ENCODE measurements around the gene FAM163A. TPM values are rescaled to one million over a fixed set of nuclear protein-coding genes. Genes with fewer than 3 reads are reported as not detected.

FAM163A gene
- total RNA-seq, 1 donor from 2014 or later, result 1.4 TPM

DNA sequence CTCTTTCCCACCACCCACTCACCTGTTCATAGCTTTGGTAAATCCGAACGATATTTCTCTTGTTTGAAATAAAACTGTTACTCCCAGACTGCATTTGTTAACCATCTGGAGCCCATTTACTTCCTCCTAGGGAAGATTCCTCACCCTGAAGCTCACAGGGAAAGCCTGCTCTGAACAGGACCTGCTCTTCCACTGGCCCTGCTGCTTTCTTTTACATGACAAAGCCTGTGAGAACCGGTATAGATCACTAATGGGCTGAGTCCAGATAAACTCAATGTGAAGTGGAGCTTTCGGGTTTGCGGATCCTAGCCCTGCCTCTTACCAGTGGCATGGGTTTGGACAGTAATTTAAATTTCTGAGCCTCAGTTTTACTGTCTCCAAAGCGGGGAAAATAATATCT, 45.2 kb downstream of the FAM163A start:
- no peaks in the 10 kb centered on the region for H3K9me3 Mint-ChIP-seq
- no peak overlapping the region for H3K27ac Mint-ChIP-seq
- DNase-seq (ENCODE audit: extremely low spot score, unreplicated experiment), result no peak
- no peaks in the 10 kb centered on the region for H3K36me3 Mint-ChIP-seq
- peak overlapping the region; percentile 45 for H3K4me3 Mint-ChIP-seq
- TF ChIP-seq, protein P1, sequence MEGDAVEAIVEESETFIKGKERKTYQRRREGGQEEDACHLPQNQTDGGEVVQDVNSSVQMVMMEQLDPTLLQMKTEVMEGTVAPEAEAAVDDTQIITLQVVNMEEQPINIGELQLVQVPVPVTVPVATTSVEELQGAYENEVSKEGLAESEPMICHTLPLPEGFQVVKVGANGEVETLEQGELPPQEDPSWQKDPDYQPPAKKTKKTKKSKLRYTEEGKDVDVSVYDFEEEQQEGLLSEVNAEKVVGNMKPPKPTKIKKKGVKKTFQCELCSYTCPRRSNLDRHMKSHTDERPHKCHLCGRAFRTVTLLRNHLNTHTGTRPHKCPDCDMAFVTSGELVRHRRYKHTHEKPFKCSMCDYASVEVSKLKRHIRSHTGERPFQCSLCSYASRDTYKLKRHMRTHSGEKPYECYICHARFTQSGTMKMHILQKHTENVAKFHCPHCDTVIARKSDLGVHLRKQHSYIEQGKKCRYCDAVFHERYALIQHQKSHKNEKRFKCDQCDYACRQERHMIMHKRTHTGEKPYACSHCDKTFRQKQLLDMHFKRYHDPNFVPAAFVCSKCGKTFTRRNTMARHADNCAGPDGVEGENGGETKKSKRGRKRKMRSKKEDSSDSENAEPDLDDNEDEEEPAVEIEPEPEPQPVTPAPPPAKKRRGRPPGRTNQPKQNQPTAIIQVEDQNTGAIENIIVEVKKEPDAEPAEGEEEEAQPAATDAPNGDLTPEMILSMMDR (conservative IDR thresholded peaks at IDR 0.05), result no peak
- peaks cover 5% of the 10 kb centered on the region for H3K27me3 Mint-ChIP-seq
- H3K4me1 Mint-ChIP-seq (ENCODE audit: unreplicated experiment), result peaks cover 18% of the 10 kb centered on the region

DNA sequence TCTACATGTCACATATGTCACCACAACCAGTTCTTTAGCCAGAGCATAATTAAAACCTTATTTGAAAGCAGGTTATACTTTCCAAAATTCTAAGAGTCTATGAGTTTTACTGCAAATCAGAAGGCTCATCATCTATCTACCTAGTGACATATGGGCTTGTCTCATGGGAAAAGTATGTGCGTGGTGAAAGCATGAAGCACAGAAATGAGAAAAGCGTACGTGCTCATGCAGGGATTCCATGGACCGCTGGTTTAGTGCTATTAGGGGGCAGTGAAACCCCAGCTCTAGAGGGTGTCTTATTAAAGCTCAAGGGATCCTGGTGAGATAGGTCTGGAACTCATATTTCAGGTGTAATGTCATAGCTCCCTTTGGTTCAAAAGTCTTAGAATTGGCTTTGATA, 50.2 kb downstream of the FAM163A start:
- H3K36me3 Mint-ChIP-seq, result no peaks in the 10 kb centered on the region
- no peak overlapping the region for H3K4me3 Mint-ChIP-seq
- TF ChIP-seq, protein P1 (conservative IDR thresholded peaks at IDR 0.05), result no peak
- H3K27me3 Mint-ChIP-seq, result peaks cover 4% of the 10 kb centered on the region
- no peaks in the 10 kb centered on the region for H3K9me3 Mint-ChIP-seq
- H3K27ac Mint-ChIP-seq, result no peak overlapping the region
- H3K4me1 Mint-ChIP-seq (ENCODE audit: unreplicated experiment), result peaks cover 7% of the 10 kb centered on the region
- DNase-seq (ENCODE audit: extremely low spot score, unreplicated experiment), result no peak

DNA sequence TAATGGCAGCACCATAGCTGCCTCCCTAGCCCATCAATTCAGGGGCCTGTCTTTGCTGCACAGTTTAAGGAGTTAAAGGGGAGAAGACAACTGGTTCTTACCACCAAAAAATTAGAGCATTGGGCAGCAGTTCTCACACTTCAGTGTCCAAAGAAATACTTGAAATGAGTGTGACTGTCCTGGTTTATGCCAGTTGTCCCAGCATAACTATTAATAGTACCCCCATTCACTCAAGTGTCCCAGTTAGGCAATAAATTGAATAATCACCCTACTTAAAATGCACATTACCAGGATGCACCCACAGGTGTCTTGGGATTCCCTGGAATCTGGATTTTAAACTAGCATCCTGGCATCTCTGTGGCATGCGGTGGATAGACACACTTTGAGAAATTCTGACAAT, 51.1 kb downstream of the FAM163A start:
- no peaks in the 10 kb centered on the region for H3K9me3 Mint-ChIP-seq
- TF ChIP-seq, protein P1 (conservative IDR thresholded peaks at IDR 0.05), result no peak
- peaks cover 7% of the 10 kb centered on the region for H3K27me3 Mint-ChIP-seq
- no peaks in the 10 kb centered on the region for H3K36me3 Mint-ChIP-seq
- H3K4me1 Mint-ChIP-seq (ENCODE audit: unreplicated experiment), result peaks cover 5% of the 10 kb centered on the region
- no peak overlapping the region for H3K4me3 Mint-ChIP-seq
- H3K27ac Mint-ChIP-seq, result no peak overlapping the region
- no peak for DNase-seq (ENCODE audit: extremely low spot score, unreplicated experiment)

GRCh38 chr1:179794669-179795068, 51.6 kb downstream of the FAM163A start:
- Mint-ChIP-seq H3K4me1 (ENCODE audit: unreplicated experiment) (peaks cover 5% of the 10 kb centered on the region), H3K27ac (no peak overlapping the region), H3K4me3 (no peak overlapping the region), H3K36me3 (no peaks in the 10 kb centered on the region), H3K27me3 (peaks cover 10% of the 10 kb centered on the region), H3K9me3 (no peaks in the 10 kb centered on the region)
- TF ChIP-seq, protein P1 (conservative IDR thresholded peaks at IDR 0.05), result no peak
- DNase-seq (ENCODE audit: extremely low spot score, unreplicated experiment), result no peak

DNA sequence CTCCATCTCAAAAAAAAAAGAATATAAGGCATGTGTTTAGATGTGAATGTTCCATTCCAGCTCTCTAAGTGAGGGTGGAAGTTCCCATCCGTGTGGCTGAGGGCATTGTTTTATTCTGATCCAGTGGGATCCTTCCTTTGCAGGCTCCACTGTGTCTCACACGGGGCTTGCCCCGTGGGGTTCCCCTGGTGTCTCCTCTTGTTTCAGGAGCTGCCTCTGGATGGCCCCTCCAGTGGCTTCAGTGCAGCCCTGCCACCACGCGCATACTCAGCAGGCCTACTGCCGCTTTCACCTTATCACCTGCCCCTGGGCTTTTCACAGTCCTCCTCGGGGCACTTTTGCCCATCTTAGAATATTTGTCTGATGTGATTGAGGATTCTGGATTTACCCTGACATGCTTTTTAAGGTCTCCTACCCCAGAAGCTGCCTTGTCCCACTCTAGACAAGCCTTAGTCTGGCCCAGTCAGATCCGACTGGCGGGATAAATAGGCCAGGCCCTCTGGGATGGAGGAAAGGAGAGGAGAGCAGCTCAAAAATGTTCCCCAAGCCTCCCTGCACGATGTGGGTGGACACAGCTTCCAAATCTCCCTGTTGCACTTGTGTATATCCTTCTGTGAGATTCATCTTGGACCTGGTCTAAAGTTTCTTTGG, 55.2 kb downstream of the FAM163A start:
- Mint-ChIP-seq H3K4me1 (ENCODE audit: unreplicated experiment) (peaks cover 5% of the 10 kb centered on the region), H3K4me3 (no peak overlapping the region), H3K36me3 (no peaks in the 10 kb centered on the region), H3K27me3 (peaks cover 22% of the 10 kb centered on the region), H3K27ac (peak overlapping the region; percentile 12), H3K9me3 (no peaks in the 10 kb centered on the region)
- no peak for DNase-seq (ENCODE audit: extremely low spot score, unreplicated experiment)
- TF ChIP-seq, protein P1 (conservative IDR thresholded peaks at IDR 0.05), result no peak
